ENCODE results near the gene TSFM.

The TSFM gene

GRCh38 chr12:57782608-57783465 is at the start of gene TSFM:
Gene TSFM (plus strand): TSS chr12:57782787. CDS start chr12:57782802, 15 bp downstream.
- peak; percentile 96 for DNase-seq

DNA sequence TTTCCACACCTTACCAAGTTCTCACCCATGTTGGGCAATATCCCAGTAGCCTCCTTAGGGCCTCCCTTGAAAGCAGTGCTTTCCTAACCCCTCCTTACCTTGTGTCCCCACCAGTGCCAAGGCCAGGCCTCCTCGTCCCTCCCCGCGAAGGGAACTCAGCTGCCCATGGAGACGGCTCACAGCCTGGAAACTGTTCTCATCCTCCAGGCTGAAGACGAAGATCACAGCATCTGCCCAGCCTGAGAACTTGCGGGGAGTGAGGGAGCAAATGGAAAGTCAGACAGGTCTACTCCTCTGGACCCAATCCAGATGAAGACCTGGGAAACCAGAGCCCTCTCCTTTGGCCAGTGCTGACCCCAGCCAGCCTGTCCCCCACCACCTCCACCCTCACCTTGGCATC is 48.7 kb upstream of the TSFM start:
- DNase-seq, result no peak

GRCh38 chr12:57734591-57734990 is 48.0 kb upstream of the TSFM start:
- no peak for DNase-seq

DNA sequence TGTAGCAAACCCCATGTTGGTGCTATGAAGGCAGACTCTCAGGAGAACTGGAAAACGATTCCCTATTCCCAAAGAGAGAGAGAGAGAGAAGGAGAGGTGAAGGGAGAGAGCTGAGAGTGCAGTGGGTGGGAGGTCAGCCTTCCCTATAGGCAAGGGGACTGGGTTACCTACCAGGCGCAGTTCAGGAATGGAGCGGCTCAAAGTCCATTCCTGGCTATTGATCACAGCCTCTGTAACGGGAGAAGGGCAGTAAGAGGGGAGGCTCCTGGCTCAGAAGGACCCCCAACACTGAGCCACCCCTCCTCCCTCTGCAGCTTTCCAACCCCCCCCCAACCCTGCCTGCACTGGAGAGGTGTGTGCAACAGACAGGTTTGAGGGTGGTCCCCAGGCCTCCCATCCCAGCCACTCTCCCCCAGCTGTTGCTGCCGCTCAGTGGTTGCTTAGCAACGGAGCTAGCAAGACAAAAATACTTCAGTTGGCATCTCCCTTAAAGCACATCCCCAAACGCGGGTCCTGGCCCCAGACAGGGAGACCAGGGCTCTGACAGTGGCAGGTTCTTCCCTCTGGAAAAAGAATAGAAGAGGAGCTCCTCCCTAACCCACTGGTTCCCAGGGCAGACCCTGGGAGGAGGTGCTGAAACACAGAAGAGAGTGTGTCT is 47.3 kb upstream of the TSFM start:
- no peak for DNase-seq

- DNase-seq, result no peak
These were observed 46.4 kb upstream of the TSFM start for GRCh38 chr12:57735952-57736740.

DNA sequence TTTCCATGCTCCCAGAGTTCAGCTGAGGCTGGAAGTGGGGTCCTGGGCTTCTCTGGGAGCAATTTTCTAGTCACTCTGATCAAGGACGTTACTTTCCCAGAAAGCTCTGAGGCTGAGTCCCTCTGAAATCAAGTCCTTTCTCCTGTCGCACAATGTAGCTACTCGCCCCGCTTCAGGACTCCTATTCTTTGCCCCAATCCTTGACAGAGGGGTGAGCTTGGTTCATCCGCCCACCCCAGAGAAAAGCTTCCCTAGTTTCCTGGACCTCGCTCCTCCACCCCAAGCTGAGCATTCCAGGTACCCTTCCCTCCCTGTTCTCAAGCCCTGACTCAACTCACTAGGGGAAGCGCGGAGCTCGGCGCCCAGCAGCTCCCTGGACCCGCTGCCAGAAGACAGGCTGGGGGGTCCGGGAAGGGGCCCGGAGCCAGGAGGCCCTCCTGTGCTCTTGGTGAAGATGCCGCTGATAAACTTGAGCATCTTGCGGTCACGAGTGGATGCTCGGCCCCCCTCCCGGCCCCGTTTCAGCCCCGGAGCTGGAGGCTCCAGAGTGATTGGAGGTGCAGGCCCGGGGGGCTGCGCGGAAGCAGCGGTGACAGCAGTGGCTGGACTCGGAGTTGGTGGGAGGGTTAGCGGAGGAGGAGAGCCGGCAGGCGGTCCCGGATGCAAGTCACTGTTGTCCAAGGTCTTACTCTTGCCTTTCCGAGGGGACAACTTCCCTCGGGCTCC is 45.7 kb upstream of the TSFM start:
- DNase-seq, result no peak

DNA sequence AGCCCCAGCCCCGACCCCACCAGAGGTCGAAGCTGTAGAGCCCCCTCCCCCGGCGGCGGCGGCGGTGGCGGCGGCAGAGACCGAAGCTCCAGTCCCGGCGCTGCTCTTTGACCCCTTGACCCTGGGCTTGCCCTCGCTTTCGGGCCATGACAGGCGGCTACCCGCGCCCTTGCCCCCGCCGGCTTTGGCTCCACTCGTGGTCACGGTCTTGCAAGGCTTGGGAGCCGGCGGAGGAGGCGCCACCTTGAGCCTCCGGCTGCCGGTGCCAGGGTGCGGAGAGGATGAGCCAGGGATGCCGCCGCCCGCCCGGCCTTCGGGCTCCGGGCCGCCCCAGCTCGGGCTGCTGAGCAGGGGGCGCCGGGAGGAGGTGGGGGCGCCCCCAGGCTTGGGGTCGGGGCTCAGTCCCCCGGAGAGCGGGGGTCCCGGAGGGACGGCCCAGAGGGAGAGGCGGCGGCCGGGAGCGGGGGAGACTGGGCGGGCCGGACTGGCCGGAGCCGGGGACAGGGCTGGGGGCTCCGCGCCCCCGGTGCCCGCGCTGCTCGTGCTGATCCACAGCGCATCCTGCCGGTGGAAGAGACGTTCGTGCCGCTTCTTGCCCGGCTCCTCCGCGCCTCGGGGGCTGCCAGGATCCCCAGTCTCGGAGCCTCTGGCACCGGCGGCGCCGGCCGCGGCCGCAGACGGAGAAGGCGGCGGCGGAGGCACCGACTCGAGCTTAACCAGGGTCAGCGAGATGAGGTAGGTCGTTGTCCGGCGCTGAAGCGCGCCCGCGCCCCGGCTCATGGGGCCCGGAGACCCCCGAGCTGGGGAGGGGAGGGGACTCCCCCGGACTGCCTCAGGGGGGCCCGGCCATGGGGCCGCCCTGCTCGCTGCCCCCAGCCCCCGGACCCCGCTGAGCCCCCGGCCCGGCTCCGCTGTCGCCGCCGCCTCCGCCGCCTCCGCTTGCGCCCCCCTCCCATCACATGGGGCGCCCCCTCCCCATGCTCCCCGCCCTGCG is 44.8 kb upstream of the TSFM start:
- no peak for DNase-seq

DNA sequence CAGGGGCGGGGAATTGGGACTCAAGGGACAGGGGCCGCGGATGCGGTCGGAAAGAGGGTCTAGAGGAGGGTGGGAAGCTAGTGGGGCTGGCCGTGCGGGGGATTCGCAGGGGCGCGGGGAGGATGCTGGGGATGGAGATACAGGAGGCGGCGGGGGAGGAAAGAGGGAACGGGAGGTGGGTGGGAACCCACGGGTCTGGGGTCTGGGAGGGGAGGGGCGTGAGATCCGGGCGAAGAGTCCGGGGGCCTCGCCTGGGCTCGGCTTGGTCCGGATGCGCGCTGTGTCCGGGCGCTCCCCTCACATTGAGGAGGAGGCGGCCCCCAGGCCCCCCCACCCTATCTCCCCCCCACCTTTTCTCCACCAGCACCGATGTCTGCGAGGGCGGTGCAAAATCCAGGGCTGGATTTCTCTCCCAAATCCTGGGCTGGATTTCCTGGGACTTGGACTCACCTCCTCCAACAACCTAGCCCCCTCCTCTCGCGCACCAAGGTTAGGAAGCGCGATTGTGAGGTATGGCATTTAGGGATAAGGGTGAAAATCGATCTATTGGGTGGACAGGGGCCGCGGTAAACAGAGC is 43.8 kb upstream of the TSFM start, which contains the start of gene AGAP2:
TSS of gene AGAP2 (minus strand) at position 82 of the 577 bp plus-strand sequence. CDS start 496 bp downstream, outside the sequence.
- no peak for DNase-seq

- DNase-seq, result no peak
These were observed 43.2 kb upstream of the TSFM start for GRCh38 chr12:57739387-57739786.

- DNase-seq, result no peak
These were observed 42.6 kb upstream of the TSFM start for GRCh38 chr12:57739914-57740538.

DNA sequence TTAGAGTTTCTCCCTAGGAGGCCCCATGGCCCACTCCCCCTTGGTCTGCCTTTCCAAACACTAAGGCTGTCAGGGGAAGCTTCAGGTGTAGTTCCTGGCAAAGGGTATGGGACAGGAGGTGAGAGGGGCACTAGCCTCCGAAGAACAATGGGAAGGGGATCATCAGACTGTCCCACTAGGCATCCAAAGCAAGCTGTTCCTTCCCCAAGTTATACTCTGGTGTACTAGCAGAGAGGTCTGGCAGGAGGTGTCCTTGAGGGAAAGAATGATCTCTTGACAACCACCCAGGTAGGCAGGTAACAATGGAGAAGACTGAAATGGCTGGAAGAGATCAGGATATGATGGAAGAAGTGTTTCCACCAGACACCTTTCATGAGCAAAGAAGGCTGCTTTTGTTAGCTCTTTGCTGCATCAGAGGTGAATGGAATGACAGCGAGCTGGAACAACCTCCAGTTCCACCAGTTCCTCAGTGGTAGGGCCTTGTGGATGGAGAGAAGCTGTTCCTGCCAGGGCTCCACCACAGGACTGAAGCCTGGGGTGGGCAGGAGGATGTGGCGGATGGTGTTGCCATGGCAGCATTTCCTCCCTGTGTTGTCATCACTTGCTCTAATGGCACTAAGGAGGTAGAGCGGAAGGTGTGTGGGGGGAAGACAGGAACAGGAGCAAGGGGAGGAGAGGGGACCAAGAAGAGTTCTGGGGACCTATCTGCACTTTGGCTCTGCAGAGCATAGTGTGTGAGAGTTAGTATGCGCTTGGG is 41.8 kb upstream of the TSFM start:
- DNase-seq, result peak; percentile 88

GRCh38 chr12:57741413-57741789 is 41.2 kb upstream of the TSFM start:
- no peak for DNase-seq

DNA sequence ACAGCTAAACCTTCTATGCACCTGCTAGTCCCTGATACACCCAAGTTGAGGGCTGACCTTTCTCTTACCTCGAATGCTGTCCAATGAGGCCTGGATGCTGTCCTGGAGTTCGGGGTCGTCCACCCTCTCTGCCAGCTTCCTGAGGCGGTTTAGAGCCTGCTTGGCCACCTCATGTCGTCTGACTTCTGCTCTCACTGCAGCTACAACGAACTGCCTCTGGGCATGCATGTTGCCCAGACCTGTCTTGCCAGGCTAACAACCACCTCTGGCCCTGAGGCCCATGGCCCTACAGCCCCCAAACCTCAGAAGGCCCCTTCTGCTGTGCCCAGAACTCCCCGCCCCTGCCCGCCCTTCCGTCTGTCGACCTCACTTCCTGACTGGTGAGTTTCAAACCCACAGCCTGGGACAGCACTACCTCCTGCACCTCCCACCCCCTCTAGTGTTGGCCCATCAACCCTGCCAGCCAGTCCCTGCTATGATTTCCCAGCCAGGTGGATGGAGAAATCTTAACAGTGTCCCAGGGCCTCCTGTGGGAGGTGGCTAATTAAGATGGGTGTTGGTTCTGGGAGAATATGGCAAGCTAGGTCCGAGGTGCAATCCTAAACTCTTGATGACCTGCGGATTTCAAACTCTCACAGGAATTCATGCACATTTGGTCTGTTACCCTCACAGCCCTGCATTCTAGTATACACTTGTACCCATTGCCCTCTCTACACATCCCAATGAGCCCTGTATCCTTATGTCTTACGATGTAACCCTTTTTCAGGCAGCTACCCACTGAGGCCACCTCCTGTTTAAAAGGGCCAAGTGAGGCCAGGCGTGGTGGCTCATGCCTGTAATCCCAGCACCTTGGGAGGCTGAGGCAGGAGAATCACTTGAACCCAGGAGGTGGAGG is 40.5 kb upstream of the TSFM start:
- DNase-seq, result peak; percentile 92

DNA sequence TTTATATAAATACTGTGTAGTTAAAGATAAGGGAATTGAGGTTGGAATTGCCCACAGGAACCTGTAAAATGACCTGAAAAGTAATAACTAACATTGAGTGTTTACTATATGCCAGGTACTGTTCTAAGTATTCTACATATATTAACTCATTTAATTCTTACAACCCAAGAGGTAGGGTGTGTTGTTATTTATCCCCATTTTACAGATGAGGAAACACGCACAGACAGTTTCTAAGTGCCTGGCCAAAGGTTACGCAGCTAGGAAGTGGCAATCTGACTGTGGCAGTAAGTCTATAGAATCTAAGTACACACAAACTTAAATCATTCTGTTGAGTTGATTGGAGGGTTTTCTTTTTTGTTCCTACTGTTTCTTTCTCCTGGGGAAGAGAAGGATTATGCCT is 38.8 kb upstream of the TSFM start:
- no peak for DNase-seq

DNA sequence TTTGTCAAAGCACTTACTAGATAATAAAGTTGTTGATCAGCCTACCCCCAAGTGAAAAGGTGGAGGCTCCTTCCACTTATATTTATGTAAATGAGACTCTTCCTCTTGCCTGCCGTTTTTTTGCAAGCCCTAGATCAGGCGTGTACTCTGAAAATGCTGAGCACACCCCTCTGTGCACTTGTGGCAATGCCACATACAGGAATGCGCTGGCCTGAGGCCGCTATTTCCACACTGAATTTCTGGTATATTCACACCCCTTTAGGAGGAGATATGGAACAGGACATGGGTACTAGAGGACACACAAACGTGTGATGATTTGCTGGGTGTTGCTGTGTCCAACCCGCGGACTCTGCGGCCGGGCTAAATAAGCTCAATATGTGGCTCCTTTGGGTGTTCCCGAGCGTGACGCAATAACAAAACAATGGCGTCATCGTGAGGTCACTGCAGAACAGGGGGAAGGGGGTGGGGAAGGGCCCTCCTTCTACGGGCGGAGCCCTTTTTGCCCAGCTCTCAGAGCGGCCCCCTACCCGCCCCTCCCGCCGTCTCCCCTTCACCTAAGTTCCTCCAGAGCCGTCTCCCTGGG is 38.3 kb upstream of the TSFM start:
- peak; percentile 70 for DNase-seq

DNA sequence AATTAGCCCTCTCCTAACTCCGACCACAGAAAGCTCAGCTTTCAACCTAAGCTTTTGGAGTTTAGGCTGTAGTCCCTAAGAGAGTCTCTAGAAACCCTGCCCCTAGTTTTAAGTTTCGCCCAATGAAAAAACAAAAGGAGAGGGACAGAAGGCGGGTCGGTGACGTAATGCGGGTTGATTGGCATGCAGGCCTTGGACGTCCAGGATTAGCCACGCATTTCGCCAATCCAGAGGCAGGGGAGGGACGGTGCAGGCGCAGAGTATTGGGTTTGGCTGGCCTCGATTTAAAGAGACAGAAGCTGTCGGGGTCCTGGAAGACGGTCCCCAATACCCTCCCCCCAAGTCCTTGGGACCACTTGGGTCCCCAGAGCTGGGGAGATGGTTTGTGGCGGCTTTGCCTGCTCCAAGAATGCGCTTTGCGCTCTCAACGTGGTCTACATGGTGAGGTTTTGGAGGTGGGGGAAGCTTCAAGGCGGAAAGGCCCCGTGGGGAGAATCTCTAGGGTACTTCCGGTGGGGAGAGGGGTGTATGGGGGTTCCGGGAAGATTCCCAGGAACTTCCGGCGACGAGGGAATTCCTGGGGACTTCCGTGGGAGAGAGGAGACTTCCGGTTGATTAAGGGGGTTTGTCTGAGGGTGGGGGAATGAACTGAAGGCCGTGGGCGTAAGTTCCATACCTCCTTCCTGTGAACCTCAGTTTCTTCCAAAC is 37.7 kb upstream of the TSFM start, which contains the start of gene TSPAN31:
TSS of gene TSPAN31 (plus strand) at position 263 of the 708 bp plus-strand sequence. CDS start at position 379, 116 bp downstream.
- DNase-seq, result peak; percentile 95

DNA sequence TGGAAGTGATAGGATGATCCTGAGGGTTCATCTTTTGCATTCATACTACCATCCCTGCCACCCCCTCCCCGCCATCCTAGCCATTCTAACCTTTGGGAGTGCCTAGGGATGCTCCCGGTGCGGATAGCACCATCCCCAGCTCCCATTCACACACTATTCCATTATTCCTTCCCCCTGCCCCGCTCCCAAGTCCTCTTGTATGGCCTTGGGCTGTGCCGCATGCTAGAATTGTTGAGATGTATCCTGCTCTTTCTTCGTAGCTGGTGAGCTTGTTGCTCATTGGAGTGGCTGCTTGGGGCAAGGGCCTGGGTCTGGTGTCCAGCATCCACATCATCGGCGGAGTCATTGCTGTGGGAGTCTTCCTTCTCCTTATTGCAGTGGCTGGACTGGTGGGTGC is 37.1 kb upstream of the TSFM start:
- no peak for DNase-seq

Data from activated CD4-positive, alpha-beta T cell treated with anti-CD3 and anti-CD28 coated beads, Interleukin-2, Interleukin-6, amounts not matched to agents 100 ng/mL and 50 ng/mL, durations not matched to agents 16 hours and 8 hours (primary cell).